Measurements from ENCODE around the gene RCOR2.

DNA sequence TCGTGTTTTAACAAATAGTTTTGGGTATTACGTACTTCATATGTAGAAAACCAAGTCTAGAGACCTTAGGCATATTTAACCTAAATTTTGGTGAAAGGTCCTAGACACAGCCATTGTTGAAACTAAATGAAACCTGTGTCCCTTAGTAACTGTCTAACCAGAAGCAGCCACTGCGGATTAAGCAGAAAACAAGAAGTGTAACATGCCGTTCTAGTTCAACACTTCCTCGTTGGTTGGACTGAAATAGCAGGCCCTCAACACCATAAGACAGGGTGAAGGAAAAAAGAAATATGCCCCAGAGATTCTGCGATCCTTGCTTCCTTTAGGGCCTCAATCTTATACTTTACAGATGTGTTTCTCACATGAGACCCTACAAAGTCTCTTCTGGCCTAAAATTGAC lies 23.8 kb upstream of the RCOR2 start:
- no peak for TF ChIP-seq POLR2AphosphoS5 (IDR thresholded peaks at IDR 0.05; ENCODE audit: low read depth, low read length)
- no peak for TF ChIP-seq POLR2A (IDR thresholded peaks at IDR 0.05; ENCODE audit: low read depth, low read length)
- TF ChIP-seq TAF1 (IDR thresholded peaks at IDR 0.05; ENCODE audit: borderline replicate concordance, low read depth, low read length): no peak

Measured in GM12892 (cell line).